GM13977 (cell line): Measurements from ENCODE around the gene WDFY3.

Source experiments
- DNase-seq: peaks from one replicate; pipeline ENCODE4 v3.0.0; 2012; ENCODE audit warnings: low spot score
- in situ Hi-C: fragments of 300-500 bp; cut with MboI; formaldehyde crosslinking; loops from one replicate; pipeline ENCODE4 v1.12.0; 2022; ENCODE audit warnings: low sequenced_read_pairs, low pct_unique_long_range_greater_than_20kb, mixed read lengths, inconsistent platforms; ENCODE audit not compliant: unreplicated experiment
- TF ChIP-seq, protein P1 (sequence below): IDR thresholded peaks from 2 replicates; pipeline ENCODE4 v1.5.1; 2012; ENCODE audit warnings: mild to moderate bottlenecking, control low read depth; ENCODE audit not compliant: insufficient read depth; ENCODE audit errors: extremely low read depth, missing control alignments

The WDFY3 gene

DNA sequence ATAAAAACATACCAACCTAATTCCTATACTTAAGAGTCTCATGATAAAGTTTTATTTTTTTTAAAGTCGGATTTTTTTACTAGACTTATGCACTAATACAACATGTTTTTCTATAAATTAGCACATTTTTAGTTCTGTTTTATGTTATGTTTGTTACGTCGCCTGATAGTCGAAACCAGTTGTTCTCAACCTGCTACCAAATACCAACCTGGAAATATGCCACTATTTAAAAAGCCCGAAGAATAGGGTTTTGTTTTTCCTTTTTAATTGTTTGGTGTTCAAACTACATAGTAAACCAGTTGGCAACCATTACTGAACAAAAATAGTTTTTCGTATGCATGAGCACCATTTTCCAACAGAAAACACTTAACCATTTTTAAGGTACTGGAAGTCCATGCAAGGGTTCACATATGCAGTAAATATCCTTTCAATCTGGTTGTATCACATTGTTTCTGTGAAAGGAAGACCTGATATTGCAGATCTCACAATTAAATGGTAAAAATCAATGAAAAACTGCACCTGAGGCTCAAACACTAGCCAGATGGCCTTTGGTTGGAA is 1.4 kb downstream of the WDFY3 start:
- in situ Hi-C loops, result loop anchor here (25.0 kb wide), 1 partner anchor 203 kb away; no protein-coding TSS in a partner anchor
- DNase-seq, result no peak
- TF ChIP-seq, protein P1, sequence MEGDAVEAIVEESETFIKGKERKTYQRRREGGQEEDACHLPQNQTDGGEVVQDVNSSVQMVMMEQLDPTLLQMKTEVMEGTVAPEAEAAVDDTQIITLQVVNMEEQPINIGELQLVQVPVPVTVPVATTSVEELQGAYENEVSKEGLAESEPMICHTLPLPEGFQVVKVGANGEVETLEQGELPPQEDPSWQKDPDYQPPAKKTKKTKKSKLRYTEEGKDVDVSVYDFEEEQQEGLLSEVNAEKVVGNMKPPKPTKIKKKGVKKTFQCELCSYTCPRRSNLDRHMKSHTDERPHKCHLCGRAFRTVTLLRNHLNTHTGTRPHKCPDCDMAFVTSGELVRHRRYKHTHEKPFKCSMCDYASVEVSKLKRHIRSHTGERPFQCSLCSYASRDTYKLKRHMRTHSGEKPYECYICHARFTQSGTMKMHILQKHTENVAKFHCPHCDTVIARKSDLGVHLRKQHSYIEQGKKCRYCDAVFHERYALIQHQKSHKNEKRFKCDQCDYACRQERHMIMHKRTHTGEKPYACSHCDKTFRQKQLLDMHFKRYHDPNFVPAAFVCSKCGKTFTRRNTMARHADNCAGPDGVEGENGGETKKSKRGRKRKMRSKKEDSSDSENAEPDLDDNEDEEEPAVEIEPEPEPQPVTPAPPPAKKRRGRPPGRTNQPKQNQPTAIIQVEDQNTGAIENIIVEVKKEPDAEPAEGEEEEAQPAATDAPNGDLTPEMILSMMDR, result no peak

DNA sequence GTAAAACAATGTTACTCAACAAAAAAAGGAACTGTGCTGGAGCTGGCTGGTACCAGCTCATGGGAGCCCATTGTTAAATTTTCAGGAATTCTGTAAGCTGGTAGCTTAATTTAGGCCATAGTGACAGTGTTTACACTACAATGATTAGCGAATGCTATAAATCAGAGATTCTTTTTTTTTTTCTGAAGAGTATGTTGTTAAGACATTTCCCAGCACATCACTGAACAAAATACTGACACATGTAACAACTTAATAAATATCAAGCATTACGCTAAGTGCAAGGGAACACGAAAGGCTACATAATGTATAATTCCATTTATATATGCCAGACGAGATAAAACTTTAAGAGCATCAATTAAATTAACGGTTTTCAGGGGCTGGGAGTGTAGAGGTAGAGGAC is 4.4 kb downstream of the WDFY3 start:
- DNase-seq, result no peak
- in situ Hi-C loops, result loop anchor here (25.0 kb wide), 1 partner anchor 200 kb away; no protein-coding TSS in a partner anchor
- TF ChIP-seq, protein P1, result no peak

DNA sequence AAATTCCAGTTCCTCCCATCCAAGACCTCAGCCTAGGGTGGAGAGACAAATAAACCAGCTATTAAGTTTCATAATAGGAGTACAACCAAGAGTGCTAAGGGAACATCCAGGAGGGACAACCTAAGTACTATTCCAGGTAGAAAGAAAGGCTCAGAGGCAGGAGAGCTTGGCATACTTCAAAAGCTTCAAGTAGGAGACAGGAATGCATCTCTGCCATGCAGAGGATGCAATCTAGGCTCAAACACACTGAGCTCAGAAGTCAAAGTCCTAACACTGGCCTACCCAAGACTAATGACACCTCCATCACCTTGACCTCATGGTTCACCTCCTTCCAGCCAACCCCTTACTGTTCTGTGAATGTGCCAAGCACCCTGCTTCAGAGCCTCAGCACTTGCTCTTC is 8.1 kb downstream of the WDFY3 start:
- in situ Hi-C loops, result loop anchor here (25.0 kb wide), 1 partner anchor 196 kb away; no protein-coding TSS in a partner anchor
- TF ChIP-seq, protein P1, result no peak

DNA sequence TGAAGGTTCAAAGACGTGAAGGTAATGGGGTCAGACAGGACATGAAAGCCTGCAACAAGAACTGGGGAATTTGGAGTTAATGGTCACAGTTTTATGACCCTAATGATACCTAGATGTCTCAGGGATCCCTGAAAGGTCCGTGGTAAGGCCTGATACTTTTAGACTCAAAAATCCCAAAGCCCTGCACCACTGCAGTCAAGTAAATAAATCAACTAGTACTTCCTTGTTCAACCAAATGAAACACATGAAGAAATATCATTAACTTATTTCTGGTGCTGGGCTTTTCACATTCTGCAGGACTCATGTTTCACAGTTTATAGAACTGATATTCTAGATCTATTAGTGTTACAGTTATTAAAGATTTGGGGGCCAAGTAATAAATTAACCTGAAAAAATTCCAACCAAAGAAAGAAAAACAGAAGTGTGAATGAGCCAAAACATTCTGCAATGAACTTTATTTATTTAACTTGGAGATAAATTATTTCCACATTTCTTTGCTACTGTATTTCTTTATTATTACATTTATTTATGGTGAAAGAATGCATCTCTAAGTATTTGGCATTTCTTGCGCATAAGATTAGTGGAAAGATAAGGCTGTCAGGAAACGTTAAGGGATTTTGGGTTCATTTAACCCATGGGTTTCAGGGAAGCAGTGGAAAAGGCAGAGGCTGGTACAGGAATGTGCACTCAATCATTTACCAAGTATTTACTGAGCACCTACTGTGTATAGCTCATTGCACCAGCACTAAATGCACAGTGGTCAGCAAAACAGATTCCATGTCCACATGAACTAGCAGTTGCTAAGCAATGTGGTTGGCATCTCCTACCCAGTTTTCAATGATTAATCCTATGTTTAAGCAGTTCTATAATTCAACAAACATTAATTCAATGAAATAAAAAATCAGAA is 8.7 kb downstream of the WDFY3 start:
- no peak for DNase-seq
- TF ChIP-seq, protein P1, result no peak
- in situ Hi-C loops, result loop anchor here (25.0 kb wide), 1 partner anchor 195 kb away; no protein-coding TSS in a partner anchor

More for the DNA sequence above, 8.1 kb downstream of the WDFY3 start:
- DNase-seq, result no peak

DNA sequence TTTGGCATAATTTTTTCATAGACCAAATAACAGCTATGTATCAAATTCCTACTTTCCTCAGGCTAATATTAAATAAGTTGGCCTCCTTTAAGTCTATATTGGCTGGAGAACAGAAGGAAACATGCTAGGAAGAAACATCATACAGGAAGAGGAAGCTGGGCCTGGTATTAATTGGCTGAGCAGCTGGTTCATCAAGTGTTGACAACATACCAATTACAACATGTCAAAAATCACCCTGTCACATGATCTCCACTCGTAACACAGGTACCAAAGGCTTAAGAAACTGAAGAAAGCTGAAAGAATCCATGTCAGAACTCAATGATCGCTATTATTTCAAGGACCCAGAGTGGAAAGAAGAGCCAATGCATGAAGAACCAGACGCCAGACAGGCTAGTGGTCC is 10.5 kb downstream of the WDFY3 start:
- in situ Hi-C loops, result loop anchor here (25.0 kb wide), 1 partner anchor 194 kb away; no protein-coding TSS in a partner anchor
- DNase-seq, result no peak
- TF ChIP-seq, protein P1, result no peak

DNA sequence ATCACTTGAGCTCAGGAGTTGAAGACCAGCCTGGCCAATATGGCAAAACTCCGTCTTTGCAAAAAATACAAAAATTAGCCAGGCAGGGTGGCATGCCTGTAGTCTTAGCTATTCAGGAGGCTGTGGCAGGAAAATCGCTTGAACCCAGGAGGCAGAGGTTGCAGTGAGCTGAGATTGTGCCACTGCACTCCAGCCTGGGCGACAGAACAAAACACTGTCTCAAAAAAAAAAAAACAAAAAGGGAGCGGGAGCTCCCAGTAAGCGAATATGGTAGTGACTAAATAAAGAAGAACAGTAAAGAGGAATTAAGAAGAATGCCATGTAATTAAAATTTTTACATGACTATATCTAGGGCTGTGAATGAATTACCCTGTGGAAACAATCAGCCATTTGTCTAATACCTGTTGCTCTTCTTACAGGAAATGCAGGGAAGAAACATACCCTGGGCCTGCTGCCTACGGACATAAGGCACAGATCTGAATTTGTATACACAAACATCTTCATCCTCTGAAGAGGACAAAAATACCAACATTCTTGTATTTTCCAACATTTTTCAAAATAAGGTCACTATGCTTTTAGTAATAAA is 11.4 kb downstream of the WDFY3 start:
- DNase-seq, result no peak
- TF ChIP-seq, protein P1, result no peak
- in situ Hi-C loops, result loop anchor here (25.0 kb wide), 1 partner anchor 193 kb away; no protein-coding TSS in a partner anchor
